ENCODE measurements around the gene AJUBA.
"Not testable (repeated sequence)": the region's sequence is repeated elsewhere in the genome, so short reads cannot be mapped to it uniquely, and the experiment has no call there.

Gene AJUBA

DNA sequence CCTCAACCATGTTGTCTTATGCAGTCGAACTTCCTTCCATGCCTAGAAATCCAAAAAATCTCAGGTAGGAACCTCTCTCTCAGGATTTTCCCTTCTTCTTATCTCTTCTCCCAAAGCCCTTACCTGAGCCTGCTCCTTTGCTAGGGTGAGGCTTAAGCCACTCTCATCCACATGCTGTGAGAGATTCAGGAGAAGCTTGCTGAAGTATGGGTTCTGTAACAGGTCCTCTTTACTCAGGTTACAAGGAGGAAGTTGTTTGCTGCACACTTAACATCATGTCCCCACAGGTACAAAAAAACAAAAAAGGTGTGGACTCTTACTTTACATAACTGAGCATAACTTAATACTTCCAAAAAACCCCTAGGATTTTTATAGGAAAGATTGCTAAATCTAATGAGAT lies 29.9 kb downstream of the AJUBA start:
- in situ Hi-C loops (cut with HindIII; ENCODE audit: low sequenced_read_pairs) = no loop called here

DNA sequence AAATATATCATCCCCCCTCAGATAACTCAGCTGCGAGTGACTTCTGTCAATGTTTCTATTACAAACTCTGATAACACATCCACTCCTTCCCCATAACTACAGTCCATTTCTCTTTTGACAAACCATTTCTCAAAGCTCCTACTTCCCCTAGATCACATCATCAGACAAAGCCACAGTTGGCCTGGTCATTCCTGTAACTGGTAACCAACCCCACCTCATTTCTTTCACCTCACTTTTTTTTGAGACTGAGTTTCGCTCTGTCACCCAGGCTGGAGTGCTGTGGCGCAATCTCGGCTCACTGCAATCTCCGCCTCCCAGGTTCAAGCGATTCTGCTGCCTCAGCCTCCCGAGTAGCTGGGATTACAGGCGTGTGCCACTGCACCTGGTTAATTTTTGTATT lies 30.6 kb downstream of the AJUBA start:
- H3K4me3 ChIP-seq (ENCODE audit: low read depth, low read length); in situ Hi-C loops (cut with HindIII; ENCODE audit: low sequenced_read_pairs); DNase-seq (ENCODE audit: low read depth): not testable (repeated sequence)

More for the DNA sequence above, 29.9 kb downstream of the AJUBA start:
- DNase-seq (ENCODE audit: low read depth) = no peak
- no peak overlapping the region for H3K4me3 ChIP-seq (ENCODE audit: low read depth, low read length)
- TF ChIP-seq, protein P1, sequence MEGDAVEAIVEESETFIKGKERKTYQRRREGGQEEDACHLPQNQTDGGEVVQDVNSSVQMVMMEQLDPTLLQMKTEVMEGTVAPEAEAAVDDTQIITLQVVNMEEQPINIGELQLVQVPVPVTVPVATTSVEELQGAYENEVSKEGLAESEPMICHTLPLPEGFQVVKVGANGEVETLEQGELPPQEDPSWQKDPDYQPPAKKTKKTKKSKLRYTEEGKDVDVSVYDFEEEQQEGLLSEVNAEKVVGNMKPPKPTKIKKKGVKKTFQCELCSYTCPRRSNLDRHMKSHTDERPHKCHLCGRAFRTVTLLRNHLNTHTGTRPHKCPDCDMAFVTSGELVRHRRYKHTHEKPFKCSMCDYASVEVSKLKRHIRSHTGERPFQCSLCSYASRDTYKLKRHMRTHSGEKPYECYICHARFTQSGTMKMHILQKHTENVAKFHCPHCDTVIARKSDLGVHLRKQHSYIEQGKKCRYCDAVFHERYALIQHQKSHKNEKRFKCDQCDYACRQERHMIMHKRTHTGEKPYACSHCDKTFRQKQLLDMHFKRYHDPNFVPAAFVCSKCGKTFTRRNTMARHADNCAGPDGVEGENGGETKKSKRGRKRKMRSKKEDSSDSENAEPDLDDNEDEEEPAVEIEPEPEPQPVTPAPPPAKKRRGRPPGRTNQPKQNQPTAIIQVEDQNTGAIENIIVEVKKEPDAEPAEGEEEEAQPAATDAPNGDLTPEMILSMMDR (IDR thresholded peaks at IDR 0.05; ENCODE audit: low read depth, low read length, missing control alignments) = no peak

DNA sequence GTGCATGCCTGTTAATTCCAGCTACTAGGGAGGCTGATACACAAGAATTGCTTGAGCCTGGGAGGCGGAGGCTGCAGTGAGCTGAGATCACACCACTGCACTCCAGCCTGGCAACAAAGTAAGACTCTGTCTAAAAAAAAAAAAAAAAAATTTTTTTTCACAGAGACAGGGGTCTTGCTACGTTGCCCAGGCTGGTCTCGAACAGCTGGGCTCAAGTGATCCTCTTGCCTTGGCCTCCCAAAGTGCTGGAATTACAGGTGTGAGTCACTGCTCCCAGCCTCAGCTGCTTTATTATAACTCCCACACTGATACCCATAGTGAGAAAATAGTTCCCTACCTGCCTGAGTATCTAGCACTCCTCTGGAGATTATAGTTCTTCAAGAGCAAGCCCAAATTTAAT lies 36.7 kb downstream of the AJUBA start:
- TF ChIP-seq, protein P1 (IDR thresholded peaks at IDR 0.05; ENCODE audit: low read depth, low read length, missing control alignments) = no peak
- DNase-seq (ENCODE audit: low read depth) = no peak
- no peak overlapping the region for H3K4me3 ChIP-seq (ENCODE audit: low read depth, low read length)
- in situ Hi-C loops (cut with HindIII; ENCODE audit: low sequenced_read_pairs) = no loop called here

DNA sequence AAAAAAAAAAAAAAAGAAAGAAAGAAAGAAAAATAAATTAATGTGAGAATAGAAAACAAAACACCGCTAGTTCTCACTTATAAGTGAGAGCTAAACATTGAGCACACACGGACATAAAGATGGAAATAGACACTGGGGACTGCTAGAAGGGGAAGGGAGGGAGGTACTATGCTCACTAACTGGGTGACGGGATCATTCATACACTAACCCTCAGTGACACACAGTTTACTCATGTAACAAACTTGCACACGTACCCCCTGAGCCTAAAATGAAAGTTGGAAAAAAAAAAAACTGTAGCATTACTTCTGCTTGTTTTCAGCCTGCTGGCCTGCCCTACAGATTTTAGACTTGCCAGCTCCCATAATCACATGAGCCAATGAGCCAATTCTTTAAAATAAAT lies 42.7 kb downstream of the AJUBA start:
- in situ Hi-C loops (cut with HindIII; ENCODE audit: low sequenced_read_pairs) = no loop called here
- TF ChIP-seq, protein P1 (IDR thresholded peaks at IDR 0.05; ENCODE audit: low read depth, low read length, missing control alignments) = no peak
- no peak for DNase-seq (ENCODE audit: low read depth)
- no peak overlapping the region for H3K4me3 ChIP-seq (ENCODE audit: low read depth, low read length)

DNA sequence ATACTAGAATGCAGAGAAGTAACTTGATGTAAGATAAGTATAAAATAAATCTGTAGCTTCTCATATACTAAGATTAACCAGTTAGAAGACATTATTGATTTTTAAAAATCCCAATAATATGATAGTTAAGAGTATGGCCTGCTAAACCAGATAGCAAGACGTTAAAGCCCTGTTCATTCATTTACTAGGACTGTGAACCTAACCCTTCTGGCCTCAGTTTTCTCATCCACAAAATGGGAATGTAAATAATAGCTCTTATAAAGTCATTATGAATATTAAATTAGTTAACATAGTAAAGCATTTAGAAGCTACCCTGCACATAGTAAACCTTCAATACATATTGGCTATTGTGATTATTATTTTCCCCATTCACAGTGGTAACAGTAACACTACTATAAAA lies 47.2 kb downstream of the AJUBA start:
- in situ Hi-C loops (cut with HindIII; ENCODE audit: low sequenced_read_pairs) = no loop called here
- TF ChIP-seq, protein P1 (IDR thresholded peaks at IDR 0.05; ENCODE audit: low read depth, low read length, missing control alignments) = no peak
- no peak for DNase-seq (ENCODE audit: low read depth)
- no peak overlapping the region for H3K4me3 ChIP-seq (ENCODE audit: low read depth, low read length)

DNA sequence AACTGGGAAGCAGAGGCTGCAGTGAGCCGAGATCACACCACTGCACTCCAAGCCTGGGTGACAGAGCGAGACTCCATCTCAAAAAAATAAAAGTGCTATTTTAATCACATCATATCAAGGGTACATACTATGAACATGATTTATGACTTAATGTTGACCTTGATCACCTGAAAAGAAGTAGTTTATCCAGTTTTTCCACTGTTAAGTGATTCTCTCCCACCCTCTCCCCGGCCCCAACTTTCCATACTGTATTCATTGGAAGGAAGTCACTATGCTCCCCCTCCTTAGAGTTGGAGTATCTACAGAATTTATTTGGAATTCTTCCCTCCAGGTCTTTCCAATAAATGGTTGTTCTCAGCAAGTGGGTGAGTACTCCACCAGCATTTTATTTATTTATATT lies 50.2 kb downstream of the AJUBA start:
- in situ Hi-C loops (cut with HindIII; ENCODE audit: low sequenced_read_pairs) = no loop called here
- no peak overlapping the region for H3K4me3 ChIP-seq (ENCODE audit: low read depth, low read length)
- TF ChIP-seq, protein P1 (IDR thresholded peaks at IDR 0.05; ENCODE audit: low read depth, low read length, missing control alignments) = no peak
- DNase-seq (ENCODE audit: low read depth) = no peak

DNA sequence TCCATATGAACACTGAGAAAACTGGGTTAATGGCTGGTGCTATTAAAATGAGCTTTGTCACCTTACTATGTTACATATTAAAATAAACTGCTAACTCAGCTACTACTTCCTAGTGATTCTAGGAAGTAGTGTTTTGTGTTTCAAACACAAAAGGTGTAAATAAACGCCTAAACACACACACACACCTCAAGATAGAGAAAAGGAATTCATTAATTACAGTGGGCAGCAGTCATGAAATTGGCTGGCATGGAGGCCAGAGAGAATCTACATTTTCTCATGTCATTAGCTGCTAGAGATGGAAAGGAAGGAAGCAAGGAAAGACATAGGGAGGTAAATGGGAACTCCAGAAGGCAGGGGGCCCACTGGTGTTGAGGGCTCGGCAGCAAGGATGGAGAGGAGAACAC lies 52.4 kb downstream of the AJUBA start:
- in situ Hi-C loops (cut with HindIII; ENCODE audit: low sequenced_read_pairs) = no loop called here
- TF ChIP-seq, protein P1 (IDR thresholded peaks at IDR 0.05; ENCODE audit: low read depth, low read length, missing control alignments) = no peak
- DNase-seq (ENCODE audit: low read depth) = no peak
- H3K4me3 ChIP-seq (ENCODE audit: low read depth, low read length) = peak overlapping the region; percentile 99

All from astrocyte of the cerebellum (primary cell).